Caco-2 (cell line): Measurements from ENCODE around the gene ZIC4. TPM values are rescaled to one million over a fixed set of nuclear protein-coding genes. Genes with fewer than 3 reads are reported as not detected.

ENCODE experiments used
- BruUV-seq: library from RNA; stranded (reverse); fragments of 400-500 nt; replicated peaks from 2 replicates; lab custom pipeline; 2021; lab: Mats Ljungman, UMichigan
- CTCF ChIA-PET: fragments of 300-600 bp; sonication (Branson Sonifier 250); formaldehyde crosslinking; loops from one replicate; lab custom pipeline; 2022; ENCODE audit warnings: antibody characterized with exemption; lab: Charles Lee
- POLR2A ChIA-PET: fragments of 300-600 bp; sonication (Branson Sonifier 250); formaldehyde crosslinking; loops from one replicate; lab custom pipeline; 2022; ENCODE audit warnings: antibody characterized with exemption; lab: Charles Lee
- DNase-seq, 2 experiments: peaks; one replicate each; pipeline versions ENCODE4 v3.0.0 to v3.0.0-alpha.2; 2020 to 2022
- H3K27me3 ChIP-seq: replicated peaks from 2 replicates; pipeline ENCODE4 v1.6.0; 2011; ENCODE audit warnings: low read length; ENCODE audit not compliant: control insufficient read depth, insufficient read depth
- H3K36me3 ChIP-seq: 2 replicates; pipeline ENCODE4 v1.5.1; 2011; ENCODE audit warnings: low read length; ENCODE audit not compliant: control insufficient read depth, insufficient read depth
- H3K4me1 ChIP-seq: fragments of 250-450 bp; sonication (Bioruptor Pico); 2 replicates; pipeline ENCODE4 v1.5.1; 2020; ENCODE audit warnings: mild to moderate bottlenecking
- H3K4me3 ChIP-seq: 2 replicates; pipeline ENCODE4 v1.5.1; 2011; ENCODE audit warnings: low read depth, mild to moderate bottlenecking, control low read depth, low read length
- H3K9me3 ChIP-seq: fragments of 250-450 bp; sonication (Bioruptor Pico); 2 replicates; pipeline ENCODE4 v1.5.1; 2020; ENCODE audit warnings: mild to moderate bottlenecking, moderate library complexity
- H3K27ac Mint-ChIP-seq: one replicate; pipeline ENCODE4 v1.8.0; 2022; ENCODE audit warnings: mixed read lengths; ENCODE audit not compliant: unreplicated experiment
- H3K27me3 Mint-ChIP-seq: one replicate; pipeline ENCODE4 v1.8.0; 2022; ENCODE audit warnings: mixed read lengths; ENCODE audit not compliant: insufficient read depth, unreplicated experiment
- H3K36me3 Mint-ChIP-seq: one replicate; pipeline ENCODE4 v1.8.0; 2022; ENCODE audit warnings: mild to moderate bottlenecking, mixed read lengths; ENCODE audit not compliant: insufficient read depth, unreplicated experiment
- H3K4me1 Mint-ChIP-seq: one replicate; pipeline ENCODE4 v1.8.0; 2022; ENCODE audit warnings: low read depth, mixed read lengths; ENCODE audit not compliant: unreplicated experiment
- H3K4me3 Mint-ChIP-seq: one replicate; pipeline ENCODE4 v1.8.0; 2022; ENCODE audit warnings: mild to moderate bottlenecking, moderate library complexity, mixed read lengths; ENCODE audit not compliant: unreplicated experiment
- H3K9me3 Mint-ChIP-seq: one replicate; pipeline ENCODE4 v1.8.0; 2022; ENCODE audit warnings: mixed read lengths; ENCODE audit not compliant: unreplicated experiment
- intact Hi-C: fragments of 100-400 bp; cut with micrococcal nuclease; formaldehyde crosslinking; loops from one replicate; pipeline ENCODE4 v1.10.0; 2022; ENCODE audit not compliant: unreplicated experiment
- total RNA-seq: library from RNA; stranded (reverse); gene quantifications from 2 replicates; pipeline ENCODE4 v1.2.3, GENCODE V29; 2022
- TF ChIP-seq, protein P1 (sequence below), 2 experiments: fragments of 200-600 bp in 1 of 2; IDR thresholded peaks; 1 replicate in 1 of 2; 2 replicates in 1 of 2; pipeline versions ENCODE4 v1.5.1 to v1.8.0; 2011 to 2022; ENCODE audit warnings: antibody characterized with exemption in 1 of 2, control low read depth in 1 of 2, inconsistent platforms in 1 of 2, low read depth in 1 of 2, low read length in 1 of 2, mild to moderate bottlenecking in 1 of 2, moderate library complexity in 1 of 2; ENCODE audit not compliant: insufficient read depth in 1 of 2, severe bottlenecking in 1 of 2, unreplicated experiment in 1 of 2

ZIC4 gene
- total RNA-seq, 1 experiment from 2014 or later: not detected

DNA sequence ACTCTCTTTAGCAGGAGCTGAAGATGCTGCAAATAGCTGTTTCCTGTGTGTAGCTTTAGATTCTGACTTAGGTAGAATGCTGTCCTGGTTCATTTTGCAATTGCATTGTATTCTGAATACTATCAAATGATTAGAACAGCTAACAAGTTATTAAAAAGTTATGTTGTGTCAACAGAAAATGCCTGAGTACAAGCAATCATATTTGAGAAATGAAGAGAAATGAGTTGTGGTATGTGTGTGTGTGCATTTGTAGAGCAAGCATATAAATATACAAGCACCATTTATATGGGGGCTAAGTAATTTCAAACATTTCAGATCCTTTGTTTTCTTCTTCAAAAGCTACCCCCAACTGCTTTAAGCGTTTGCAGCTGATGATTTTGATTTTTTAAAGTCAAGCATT, 10.6 kb upstream of the ZIC4 start:
- no peaks in the 10 kb centered on the region for H3K4me1 Mint-ChIP-seq
- H3K4me3 Mint-ChIP-seq: no peak overlapping the region
- Histone ChIP-seq H3K27me3 (no peaks in the 10 kb centered on the region), H3K4me3 (no peak overlapping the region), H3K4me1 (no peaks in the 10 kb centered on the region), H3K36me3 (no peaks in the 10 kb centered on the region), H3K9me3 (no peaks in the 10 kb centered on the region)
- no peaks in the 10 kb centered on the region for H3K36me3 Mint-ChIP-seq
- CTCF ChIA-PET: no interaction called here
- no peaks in the 10 kb centered on the region for H3K9me3 Mint-ChIP-seq
- no TSS peak for BruUV-seq
- DNase-seq: no peak
- intact Hi-C loops: no loop called here
- POLR2A ChIA-PET: no interaction called here
- H3K27ac Mint-ChIP-seq: no peak overlapping the region
- H3K27me3 Mint-ChIP-seq: no peaks in the 10 kb centered on the region
- TF ChIP-seq, protein P1, sequence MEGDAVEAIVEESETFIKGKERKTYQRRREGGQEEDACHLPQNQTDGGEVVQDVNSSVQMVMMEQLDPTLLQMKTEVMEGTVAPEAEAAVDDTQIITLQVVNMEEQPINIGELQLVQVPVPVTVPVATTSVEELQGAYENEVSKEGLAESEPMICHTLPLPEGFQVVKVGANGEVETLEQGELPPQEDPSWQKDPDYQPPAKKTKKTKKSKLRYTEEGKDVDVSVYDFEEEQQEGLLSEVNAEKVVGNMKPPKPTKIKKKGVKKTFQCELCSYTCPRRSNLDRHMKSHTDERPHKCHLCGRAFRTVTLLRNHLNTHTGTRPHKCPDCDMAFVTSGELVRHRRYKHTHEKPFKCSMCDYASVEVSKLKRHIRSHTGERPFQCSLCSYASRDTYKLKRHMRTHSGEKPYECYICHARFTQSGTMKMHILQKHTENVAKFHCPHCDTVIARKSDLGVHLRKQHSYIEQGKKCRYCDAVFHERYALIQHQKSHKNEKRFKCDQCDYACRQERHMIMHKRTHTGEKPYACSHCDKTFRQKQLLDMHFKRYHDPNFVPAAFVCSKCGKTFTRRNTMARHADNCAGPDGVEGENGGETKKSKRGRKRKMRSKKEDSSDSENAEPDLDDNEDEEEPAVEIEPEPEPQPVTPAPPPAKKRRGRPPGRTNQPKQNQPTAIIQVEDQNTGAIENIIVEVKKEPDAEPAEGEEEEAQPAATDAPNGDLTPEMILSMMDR (IDR thresholded peaks at IDR 0.05; ENCODE audit: insufficient read depth in 1 of 2, low read depth in 1 of 2, low read length in 1 of 2, severe bottlenecking in 1 of 2, unreplicated experiment in 1 of 2): no peak

DNA sequence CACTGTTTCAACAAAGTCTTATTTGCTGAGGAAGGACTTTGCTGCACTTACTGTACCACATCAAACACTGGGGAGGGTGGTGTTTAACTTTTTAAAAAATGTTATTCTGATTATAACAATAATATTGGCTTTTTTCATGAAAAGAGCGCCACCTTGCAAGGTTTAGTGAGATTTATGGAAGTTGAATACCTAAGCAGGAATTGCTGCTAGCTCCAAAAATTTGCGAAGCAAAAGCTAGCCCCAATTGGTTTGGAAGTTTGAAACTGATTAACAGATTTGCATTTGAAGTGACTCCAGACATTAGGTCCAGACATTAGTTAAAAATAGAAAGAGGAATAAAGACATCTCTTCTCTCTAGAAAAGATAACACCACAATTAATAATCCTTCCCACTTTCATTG, 9.5 kb upstream of the ZIC4 start:
- no peak for DNase-seq
- Histone ChIP-seq H3K4me3 (no peak overlapping the region), H3K4me1 (no peaks in the 10 kb centered on the region), H3K9me3 (no peaks in the 10 kb centered on the region), H3K36me3 (no peaks in the 10 kb centered on the region), H3K27me3 (no peaks in the 10 kb centered on the region)
- no TSS peak for BruUV-seq
- TF ChIP-seq, protein P1 (IDR thresholded peaks at IDR 0.05; ENCODE audit: insufficient read depth in 1 of 2, low read depth in 1 of 2, low read length in 1 of 2, severe bottlenecking in 1 of 2, unreplicated experiment in 1 of 2): no peak
- intact Hi-C loops: no loop called here
- no peaks in the 10 kb centered on the region for H3K4me1 Mint-ChIP-seq
- H3K27me3 Mint-ChIP-seq: no peaks in the 10 kb centered on the region
- ChIA-PET POLR2A (no interaction called here), CTCF (no interaction called here)
- H3K27ac Mint-ChIP-seq: no peak overlapping the region
- H3K9me3 Mint-ChIP-seq: no peaks in the 10 kb centered on the region
- H3K36me3 Mint-ChIP-seq: no peaks in the 10 kb centered on the region
- no peak overlapping the region for H3K4me3 Mint-ChIP-seq

DNA sequence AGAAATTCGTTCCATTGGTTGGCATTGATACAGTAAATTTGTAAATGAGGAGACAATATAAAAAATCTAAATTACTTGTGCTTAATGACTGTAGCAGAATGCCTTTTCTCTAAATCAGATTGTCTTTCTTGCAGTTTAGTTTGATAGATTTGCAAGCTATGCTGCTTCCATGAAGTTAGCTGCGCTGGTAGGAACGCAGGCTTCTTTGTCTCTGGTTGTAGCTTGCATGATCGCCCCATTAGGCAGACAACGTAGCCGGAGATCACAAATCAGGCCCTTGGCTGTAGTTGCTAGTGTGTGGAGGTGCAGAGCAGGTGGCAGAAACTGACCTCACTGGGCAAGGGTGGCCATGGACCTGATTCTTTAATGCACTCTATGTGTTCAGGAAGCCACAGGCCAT, 8.9 kb upstream of the ZIC4 start:
- no peak overlapping the region for H3K4me3 ChIP-seq
- TF ChIP-seq, protein P1 (IDR thresholded peaks at IDR 0.05; ENCODE audit: insufficient read depth in 1 of 2, low read depth in 1 of 2, low read length in 1 of 2, severe bottlenecking in 1 of 2, unreplicated experiment in 1 of 2): no peak
- intact Hi-C loops: no loop called here
- ChIA-PET CTCF (no interaction called here), POLR2A (no interaction called here)
- Mint-ChIP-seq H3K27me3 (no peaks in the 10 kb centered on the region), H3K36me3 (no peaks in the 10 kb centered on the region), H3K4me1 (no peaks in the 10 kb centered on the region), H3K4me3 (no peak overlapping the region), H3K9me3 (no peaks in the 10 kb centered on the region), H3K27ac (no peak overlapping the region)
- no peaks in the 10 kb centered on the region for H3K27me3 ChIP-seq
- no peaks in the 10 kb centered on the region for H3K9me3 ChIP-seq
- no peaks in the 10 kb centered on the region for H3K36me3 ChIP-seq
- BruUV-seq: no TSS peak
- H3K4me1 ChIP-seq: no peaks in the 10 kb centered on the region
- no peak for DNase-seq
